Measurements from ENCODE around the gene TPD52L2.
A peak's percentile ranks its signal among the peaks of the same experiment; 100 is the strongest.

TPD52L2 gene

DNA sequence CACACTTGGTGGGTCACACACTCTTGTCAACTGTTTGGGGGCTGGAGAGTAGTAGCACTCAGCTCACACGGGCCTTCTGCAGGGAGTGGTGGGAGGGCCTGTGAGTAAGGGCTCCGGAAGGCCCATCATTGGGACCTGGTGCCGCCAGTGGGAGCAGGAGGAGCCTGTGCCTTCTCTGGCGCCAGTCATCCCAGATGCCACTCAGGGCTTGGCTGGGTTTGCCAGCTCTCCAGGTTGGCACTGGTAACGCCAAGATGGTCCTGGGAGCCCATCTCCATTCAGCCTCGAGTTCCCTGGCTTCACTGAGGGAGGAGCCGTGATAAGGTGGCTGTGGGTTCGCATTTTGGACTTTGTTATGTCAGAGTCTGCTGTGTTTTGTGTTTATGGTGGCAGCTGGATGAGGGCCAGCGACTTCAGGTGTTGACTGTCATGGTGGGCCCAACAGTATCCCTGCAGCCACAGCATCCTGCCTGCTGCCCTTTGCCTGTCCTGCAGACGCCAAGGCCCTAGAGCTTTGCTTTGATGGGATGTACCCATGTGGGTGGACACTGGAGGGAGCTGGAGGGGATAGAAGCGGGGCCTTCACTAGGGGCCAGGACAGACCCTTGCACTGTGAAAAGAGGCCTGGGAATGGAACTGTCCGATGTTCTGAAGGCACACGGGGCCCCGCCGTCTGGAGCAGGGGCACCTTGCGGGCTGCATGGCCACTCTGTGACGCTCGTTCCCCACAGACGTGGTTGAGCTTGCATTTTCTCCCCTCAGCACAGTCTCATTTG, 16.6 kb downstream of the TPD52L2 start:
- DNase-seq: no peak

DNA sequence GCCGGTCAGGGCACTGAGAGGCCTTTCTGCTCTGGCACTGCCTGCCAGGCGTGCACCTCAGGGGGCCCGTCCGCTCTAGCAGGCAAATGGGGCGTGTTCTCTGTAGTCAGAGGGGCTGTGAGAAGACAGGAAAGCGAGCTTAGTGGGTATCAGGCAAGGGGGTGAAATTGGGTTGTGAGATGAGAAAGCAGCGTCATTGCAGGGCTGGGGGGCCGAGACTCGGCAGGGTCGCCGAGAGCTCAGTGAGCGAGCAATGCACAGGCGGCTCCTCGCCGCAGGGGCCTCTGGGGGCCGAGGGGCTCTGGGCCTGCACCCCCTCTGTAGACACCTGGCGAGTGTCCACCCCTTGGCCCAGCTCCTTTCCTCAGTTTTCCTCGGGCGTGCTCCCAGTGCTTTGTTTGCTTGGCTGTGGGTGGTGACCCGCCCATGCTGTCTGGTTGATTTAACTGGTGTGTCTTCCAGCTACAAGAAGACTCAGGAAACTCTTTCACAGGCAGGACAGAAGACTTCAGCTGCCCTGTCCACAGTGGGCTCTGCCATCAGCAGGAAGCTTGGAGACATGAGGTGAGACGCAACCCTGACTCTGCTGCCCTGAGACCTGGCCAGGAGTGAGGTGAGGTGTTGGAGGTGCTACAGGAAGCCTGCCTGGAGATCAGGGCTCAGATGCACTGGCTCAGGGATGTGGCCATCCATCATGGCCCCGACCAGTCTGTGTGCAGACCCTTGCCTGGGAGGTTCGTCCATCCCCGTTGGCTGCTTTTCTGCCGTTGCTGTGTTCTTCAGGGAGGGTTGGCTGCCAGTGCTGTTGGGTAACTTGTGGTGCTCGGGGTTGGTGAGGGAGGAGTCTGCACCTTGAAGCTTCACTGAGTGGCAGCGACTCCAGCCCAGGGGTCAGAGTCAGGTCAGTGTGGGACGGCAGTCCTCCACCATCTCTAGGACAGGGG, 17.5 kb downstream of the TPD52L2 start:
- no peak for DNase-seq

DNA sequence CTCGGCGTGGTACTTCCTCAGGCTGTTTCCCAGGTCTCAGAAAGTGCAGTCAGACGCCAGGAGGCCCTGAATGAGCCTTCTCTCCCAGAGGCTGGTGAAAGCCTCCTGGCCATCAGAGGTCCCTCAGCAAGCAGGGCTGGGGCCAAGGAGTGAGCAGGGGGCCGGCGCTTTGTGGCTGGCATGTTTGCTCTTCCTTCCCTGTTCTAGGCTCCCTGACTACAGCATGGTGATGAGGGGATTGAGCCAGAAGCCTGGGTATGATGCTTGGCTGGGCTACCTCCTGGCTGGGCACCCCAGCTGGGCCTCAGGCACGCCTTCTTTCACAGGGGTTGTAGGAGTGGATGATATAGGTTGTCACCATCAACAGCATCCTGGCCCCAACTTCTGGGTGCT, 18.1 kb downstream of the TPD52L2 start:
- no peak for DNase-seq

DNA sequence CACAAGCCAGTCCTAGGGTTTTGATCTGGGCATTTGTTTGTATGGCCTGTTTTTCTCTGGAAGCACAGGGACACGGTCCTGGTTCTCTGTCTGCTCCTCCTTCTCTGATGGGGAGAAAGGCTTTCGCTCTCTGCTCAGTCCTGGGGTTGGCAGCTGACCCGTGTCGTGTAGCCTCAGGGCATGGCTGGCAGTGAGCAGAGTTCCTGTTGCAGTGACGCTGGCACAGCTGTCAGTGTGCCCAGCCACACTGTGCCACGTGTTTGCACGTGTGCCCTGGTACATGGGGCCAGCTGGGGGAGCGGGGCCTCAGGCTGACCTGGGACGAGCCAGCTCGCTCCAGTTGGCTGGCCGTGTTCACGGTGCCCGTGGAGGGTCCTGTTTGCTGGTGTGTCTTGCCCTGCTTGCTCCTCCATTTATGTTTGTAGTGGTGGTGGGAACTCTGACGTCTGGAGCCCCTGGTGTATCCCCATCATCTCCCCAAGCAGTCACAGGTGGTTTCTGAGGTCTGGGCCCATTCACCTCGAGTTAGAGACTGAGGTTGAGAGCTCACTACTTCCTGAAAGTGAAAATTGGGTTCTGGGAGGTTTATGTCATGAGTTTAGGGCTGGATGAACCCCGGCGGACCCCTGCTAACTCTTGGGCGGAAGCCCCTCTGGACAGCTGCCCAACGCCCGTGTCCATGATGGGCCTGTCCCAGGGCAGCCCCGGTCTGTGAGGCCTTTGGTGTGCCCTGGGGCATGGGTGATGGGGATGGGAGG, 19.6 kb downstream of the TPD52L2 start:
- no peak for DNase-seq

DNA sequence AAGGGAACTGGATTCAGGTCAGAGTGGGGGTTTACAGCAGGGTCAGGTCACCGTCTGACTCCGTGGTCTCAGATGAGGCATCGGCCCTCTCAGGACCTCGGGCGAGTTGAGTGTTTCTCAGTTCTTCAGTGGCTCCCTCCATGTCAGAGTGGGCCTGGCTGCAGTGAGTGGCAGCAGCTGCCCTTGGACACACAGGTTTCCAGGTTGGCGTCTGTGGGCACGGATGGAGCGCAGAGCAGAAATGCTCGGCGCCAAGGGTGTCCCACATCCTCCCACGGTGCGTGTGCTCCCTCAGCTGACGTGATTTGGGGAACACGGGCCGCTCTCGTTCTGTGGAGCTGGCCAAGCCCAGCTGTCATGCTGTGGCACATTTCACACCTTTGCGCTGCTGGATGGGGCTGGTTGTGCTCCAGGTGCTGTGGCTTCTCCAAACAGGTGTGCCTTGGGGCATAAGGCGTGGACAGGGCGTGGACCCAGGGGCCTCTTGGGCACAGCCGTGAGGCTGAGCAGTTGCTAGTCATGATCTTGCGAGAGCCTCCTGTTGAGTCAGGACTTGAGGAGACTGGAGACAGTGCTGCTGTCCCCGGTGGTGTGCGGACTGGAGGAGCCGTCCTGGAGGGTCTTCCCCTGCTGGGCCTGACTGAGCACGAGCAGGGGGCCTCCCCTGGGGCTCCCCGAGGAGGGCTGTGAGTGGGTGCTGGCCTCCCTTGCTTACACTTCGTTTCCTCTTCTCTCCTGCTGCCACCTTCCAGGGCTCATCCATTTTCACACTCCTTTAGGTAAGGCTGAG, 20.4 kb downstream of the TPD52L2 start:
- DNase-seq: no peak

DNA sequence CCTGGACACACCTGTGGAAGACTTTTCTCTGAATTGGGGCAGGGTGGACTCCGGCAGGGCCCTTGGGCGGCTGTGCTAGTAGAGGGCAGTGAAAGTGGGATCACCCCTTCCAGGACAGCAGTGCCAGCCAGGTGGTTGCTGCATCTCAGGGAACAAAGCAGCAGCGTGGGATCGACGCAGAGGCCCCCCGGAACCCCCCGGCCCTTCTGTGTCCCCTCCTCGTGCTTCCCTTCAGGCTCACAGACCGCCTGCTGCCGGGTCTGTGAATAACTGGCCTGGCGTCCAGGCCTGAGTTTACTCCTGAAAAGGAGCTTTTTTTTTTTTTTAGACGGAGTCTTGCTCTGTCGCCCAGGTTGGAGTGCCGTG, 21.0 kb downstream of the TPD52L2 start:
- DNase-seq: no peak

DNA sequence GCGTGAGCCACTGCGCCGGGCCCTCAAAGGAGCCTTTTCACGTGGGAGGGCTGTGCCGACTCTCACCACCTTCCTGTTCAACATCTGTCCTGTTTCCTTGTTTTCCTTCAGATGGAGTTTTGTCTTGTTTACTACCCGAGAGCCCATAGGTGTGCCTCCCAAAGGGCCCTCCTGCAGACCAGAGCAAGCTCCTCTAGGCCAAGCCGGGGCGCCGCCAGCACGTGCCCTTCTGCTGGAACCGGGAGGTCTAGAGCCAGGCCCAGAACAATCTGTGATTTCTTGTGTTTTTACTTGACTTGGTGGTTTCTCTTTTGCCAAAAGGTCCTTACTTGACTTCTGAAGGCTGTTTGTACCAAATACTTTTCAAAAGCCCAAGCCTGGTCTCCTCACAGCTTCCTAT, 21.9 kb downstream of the TPD52L2 start:
- no peak for DNase-seq

DNA sequence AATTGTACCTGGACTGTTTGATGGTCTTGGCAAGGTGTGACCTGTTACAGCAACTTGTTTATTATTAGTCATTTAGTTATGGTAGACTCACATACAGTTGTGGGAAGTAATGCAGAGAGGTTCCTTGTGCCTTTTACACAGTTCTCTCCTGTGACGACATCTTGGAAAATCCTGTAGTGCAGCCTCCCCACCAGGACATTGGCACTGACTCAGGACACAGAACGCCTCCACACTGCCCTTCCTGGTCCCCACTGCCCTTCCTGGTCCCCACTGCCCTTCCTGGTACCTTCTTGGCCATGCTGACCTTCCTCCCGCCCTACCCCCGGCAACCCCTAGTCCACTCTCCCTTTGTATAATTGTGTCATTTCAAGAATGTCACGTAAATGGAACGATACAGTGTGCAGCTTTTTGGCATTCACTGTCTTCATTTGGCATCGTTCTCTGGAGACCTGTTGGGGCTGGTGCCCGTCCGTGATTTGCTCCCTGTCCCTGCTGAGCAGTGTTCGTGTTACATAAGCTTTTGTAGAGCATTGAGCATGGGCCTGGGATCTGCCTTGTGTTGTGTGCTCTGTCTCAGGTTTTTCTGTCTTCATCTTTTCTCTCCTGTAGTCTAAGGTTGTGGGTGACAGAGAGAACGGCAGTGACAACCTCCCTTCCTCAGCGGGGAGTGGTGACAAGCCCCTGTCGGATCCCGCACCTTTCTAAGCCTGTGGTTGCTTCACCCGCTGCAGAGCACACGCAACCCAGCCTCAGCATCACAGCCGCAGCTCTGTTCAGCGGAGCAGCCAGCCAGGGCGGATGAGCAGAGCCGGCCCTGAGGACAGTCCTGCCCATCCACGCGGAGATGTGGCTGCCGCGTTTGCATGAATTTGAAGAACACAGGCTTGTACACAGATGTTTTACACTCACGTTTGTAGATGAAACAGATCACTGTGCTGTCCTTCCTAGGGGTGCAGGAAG, 24.5 kb downstream of the TPD52L2 start:
- no peak for DNase-seq

DNA sequence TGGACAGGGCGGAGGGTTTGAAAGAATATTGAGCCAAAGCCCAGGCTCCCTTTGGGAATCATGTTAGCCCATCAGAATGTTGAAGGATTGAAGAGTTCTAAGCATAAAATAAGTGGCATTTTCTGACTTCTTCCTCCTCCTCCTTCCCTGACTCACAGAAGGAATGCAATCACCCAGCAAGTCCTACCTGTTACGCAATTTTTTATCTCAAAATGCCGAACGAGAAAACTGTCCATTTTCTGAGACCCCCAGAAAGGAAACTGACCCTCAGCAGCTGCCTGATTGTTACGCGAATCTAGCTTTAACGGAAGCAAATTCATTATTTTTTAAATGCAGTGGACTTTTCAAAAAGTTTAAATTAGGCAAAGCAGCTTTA, 25.1 kb downstream of the TPD52L2 start:
- DNase-seq: no peak

DNA sequence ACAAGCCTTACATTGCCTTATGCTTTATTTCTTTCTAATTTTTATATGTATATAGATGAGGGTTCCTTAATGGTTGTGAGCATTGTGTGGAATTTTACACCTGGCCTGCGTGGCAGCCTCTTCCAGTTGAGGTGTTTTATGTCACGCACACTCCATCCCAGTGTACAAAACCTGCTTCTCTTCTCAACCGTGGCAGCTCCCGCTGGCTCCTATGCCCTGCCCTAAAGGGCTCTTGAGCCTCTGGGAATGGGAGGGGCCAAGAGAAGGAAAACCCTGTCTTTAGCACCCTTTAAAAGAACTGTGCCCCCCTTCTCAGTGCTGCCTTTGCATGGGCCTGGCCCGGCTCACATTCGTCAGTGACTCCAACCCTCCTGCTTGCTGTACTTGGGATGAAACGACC, 25.5 kb downstream of the TPD52L2 start:
- DNase-seq: no peak

DNA sequence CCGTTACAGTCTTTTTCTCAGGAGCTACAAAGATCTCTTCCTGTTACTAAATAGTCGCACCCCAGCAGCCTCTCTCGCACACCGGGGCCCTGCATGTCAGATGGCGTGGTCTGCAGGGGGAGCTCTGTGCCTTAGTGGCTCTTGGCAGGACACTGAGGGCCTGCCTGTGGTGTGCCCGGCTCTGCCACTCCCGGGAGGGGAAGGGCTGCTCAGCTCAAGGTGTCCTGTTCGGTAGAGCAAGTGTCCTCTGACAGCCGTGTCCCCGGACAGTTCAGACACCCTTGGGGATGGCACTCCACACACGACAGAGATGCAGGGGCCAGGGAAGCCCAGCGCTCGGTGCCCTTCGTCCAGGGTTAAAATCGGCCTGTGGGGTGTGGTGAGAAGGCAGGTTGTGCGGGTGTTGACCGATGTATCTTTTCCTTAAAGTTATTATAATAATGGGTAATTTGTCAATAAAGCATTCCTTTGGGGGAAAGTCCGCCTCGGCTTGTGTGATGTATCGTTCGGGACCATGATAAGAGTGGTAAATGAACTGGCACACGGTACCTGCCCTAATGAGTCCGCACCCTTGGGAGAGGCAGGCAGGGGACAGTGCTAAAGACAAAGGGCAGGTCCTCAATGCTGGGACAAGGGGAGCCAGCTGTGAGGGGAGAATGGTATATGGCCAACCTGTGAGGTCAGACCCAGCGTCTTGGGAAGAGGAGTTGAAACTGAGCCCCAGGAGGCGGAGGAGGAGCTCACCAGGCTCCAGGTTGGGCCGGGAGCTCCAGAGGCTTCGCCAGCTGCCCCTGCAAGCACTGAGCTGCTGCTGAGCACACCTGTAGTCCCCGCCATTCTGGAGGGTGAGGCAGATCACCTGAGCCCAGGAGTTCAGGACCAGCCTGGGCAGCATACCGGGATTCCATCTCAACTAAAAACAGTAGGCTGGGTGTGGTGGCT, 26.3 kb downstream of the TPD52L2 start:
- no peak for DNase-seq

DNA sequence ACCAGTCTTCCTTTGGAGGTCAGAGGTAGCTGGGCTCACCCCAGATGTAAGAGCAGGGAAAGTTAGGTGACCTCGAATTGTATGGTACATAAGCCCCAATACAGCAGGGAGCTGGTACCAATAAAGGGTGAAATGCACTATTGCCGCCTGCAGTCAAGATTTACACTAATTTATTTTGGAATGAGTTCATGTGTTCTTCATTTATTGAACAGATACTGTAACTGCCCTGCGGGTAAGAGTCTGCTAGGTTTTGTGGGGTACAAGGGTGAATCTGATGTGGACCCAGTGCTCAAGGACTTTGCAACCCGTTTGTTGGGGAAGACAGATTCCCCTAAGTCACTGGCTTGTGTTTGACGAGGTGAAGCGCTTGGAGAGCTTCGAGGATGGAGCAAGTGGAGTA, 27.3 kb downstream of the TPD52L2 start:
- DNase-seq: no peak

DNA sequence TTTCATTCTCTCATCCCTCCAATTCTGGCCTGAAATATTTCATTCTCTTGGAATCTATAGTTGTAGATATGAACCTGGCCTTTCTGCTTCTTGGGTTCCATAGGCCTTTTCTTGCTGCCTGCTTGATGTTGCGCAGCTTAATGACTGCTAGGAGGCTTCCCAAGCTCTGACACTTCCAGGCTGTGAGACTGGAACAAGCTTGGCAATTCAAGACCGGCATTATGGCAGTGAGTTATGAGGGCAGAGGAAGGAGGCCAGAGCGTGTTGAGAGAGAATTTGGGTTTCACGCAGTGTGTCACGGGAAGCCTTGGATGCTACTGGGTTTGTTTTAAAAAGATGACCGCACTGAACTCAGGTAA, 28.9 kb downstream of the TPD52L2 start:
- DNase-seq: no peak

DNA sequence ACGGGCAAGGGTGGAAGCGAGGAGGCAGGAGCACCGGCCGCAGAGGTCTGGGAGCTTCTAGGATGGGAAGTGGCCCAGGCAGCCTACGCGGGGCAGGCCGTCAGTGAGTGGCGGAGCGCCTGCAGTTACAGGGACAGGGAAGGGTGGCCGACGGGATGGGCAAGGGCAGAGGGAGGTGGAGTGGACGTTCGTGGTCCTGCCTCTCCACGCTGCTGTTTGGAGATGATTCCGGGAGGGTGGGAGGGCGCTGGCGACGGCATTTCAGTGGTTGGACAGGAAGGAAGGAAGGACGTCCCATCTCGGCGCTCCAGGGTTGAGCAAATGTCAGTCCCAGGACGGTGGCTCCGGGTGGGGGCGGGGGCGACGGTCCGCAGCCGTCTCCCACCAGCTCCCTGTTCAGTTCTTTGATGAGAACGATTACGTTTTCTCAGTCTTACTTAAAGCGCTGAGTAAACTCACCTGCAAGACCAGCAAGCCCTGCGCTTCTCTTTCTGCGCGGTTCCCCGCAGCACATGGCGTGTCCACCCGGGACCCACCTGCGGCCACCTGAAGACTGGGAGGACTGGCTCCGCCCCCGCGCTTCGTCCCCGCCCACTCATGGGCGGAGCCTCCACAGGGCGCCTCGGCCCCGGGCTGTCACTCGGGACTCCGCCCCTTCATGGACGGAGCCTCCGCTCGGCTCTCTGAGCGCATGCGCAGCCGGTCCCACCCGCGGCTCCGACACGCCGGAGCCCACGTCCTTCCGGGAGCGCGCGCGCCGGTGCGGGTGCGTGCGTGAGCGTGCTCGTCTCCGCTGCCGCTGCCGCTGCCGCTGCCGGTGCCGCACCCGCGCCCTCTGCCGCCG, 29.5 kb downstream of the TPD52L2 start, which contains the start of gene DNAJC5:
TSS of gene DNAJC5 (plus strand) at position 769 of the 844 bp plus-strand sequence. CDS start 33,220 bp downstream, outside the sequence.
- peak; percentile 96 for DNase-seq

DNA sequence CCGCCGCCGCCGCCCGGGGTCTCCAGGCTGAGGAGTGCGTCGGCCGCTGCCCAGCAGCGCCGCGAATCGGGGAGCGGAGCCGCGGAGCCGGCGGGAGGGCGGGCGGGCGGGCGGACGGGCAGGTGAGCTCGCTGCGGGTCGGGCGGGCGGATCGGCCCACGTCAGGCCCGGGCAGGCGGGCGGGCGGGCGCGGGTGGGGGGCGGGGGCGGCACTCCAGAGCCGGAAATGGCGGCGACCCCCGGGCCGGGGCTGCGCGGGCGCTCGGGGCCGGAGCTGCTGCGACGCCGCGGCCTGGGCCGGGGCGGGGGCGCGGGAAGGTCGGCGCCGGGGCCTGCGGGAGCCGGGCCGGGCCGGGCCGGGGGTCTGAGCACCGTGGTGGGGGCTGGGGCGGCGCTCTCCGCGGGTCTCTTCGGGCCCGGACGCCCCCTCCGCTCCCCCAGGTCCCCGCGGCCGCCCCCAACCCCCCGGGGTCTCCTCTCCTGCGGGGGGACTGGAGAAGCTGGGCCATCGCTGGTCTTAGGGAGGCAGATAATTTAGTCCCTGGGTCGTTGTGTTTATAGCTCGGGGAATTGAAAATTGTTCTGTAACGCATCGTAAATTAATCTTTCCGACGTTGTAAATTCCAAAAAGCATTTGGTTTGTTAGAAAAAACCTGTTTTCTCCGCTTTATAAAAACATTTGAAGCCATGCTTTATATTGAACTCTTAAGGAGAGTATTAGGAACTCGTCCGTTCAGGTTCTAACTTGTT, 30.3 kb downstream of the TPD52L2 start:
- no peak for DNase-seq

DNA sequence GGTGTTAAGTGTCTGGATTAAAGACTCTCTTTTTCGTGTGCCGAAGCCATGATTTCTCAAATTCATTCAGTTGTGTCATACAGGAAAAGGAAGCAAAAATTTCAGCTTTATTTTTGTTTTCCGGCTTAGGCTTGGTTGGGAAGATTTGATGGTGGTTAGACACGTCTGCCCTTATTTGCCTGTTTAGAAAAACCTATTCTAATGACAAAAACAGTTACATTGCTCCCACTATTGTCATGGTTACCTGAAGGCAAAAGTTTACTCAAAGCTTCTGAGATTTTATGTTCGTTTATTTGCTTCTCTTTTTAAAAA, 30.8 kb downstream of the TPD52L2 start:
- DNase-seq: no peak

DNA sequence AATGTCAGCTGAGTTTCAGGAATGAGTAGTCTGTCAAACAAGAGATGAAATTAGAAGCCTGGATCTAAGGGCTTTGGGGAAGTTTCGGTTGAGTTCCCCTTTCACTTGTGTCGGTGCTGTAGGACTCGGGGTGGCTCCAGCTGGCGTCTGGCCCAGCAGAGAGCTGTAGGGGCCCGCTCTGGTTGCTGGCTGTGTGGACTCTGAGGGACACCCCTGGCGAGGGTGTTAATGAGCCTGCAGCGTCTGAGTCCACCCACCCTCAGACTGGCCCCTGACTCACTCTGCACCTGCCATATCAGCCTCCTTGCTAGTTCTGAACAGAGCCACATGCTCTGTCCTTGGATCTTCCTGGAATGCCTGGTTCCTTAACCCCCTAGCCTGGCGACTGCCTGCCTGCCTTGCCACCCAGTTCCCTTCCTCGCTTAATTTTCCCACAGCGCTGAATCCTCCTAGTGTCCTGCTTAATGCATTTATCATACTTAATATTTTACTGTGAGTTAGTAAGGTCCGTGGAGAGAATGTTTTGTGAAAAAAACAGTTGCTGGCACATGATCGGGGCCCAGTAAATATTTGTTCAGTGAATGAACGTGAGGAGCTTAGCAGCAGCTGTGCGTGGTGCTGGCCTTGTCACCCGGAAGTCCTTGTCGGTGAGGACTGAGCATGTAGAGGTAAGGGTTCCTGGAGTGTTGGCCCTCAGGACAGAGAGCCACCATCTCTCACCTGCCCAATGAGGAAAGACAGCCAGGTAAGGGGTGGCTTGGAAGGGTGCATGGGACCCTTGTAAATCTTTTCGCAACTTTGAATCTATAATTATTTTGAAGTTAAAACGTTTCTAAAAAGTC, 31.4 kb downstream of the TPD52L2 start:
- peak; percentile 60 for DNase-seq

Data from islet precursor cell (in vitro differentiated cells).